GM12875 (cell line): ENCODE data around the gene KDM1A.

Experiments
- H3K4me3 ChIP-seq: one replicate; pipeline ENCODE4 v1.5.1; 2011; ENCODE audit warnings: low read depth, low read length, control low read depth
- CTCF ChIP-seq: IDR thresholded peaks from 2 replicates; pipeline ENCODE4 v1.5.1; 2011; ENCODE audit warnings: low read depth, mild to moderate bottlenecking, control low read depth, inconsistent platforms, low read length, moderate library complexity, borderline replicate concordance; ENCODE audit not compliant: insufficient read depth

KDM1A gene

GRCh38 chr1:23091545-23091944 lies 72.3 kb downstream of the KDM1A start:
- TF ChIP-seq CTCF, result no peak
- H3K4me3 ChIP-seq, result no peak overlapping the region

GRCh38 chr1:23092447-23092846 lies 73.2 kb downstream of the KDM1A start:
- no peak overlapping the region for H3K4me3 ChIP-seq
- no peak for TF ChIP-seq CTCF

- H3K4me3 ChIP-seq, result no peak overlapping the region
- no peak for TF ChIP-seq CTCF
Observed at GRCh38 chr1:23097316-23097715, 78.0 kb downstream of the KDM1A start.

- no peak overlapping the region for H3K4me3 ChIP-seq
- peak; percentile 85 for TF ChIP-seq CTCF
Observed at GRCh38 chr1:23098463-23099170, 79.3 kb downstream of the KDM1A start.

GRCh38 chr1:23099171-23099536 lies 79.9 kb downstream of the KDM1A start:
- H3K4me3 ChIP-seq, result no peak overlapping the region

GRCh38 chr1:23100074-23100748 lies 80.9 kb downstream of the KDM1A start:
- no peak overlapping the region for H3K4me3 ChIP-seq
- no peak for TF ChIP-seq CTCF

More at GRCh38 chr1:23099171-23099536, 79.9 kb downstream of the KDM1A start:
- TF ChIP-seq CTCF, result no peak

- no peak for TF ChIP-seq CTCF
- no peak overlapping the region for H3K4me3 ChIP-seq
Observed at GRCh38 chr1:23101101-23101827, 82.0 kb downstream of the KDM1A start.
